Endothelial cell (in vitro differentiated cells): ENCODE measurements around the gene LCP1. TPM values are rescaled to one million over a fixed set of nuclear protein-coding genes. Genes with fewer than 3 reads are reported as not detected.

Experiments
- DNase-seq: peaks from one replicate; pipeline ENCODE4 v3.0.0; 2021; ENCODE audit warnings: low spot score
- H3K27ac Mint-ChIP-seq: one replicate; pipeline ENCODE4 v1.8.0; 2021; ENCODE audit warnings: mixed read lengths, inconsistent platforms; ENCODE audit not compliant: unreplicated experiment
- H3K27me3 Mint-ChIP-seq: one replicate; pipeline ENCODE4 v1.8.0; 2021; ENCODE audit warnings: mild to moderate bottlenecking, moderate library complexity, mixed read lengths, inconsistent platforms; ENCODE audit not compliant: unreplicated experiment
- H3K36me3 Mint-ChIP-seq: one replicate; pipeline ENCODE4 v1.8.0; 2021; ENCODE audit warnings: mild to moderate bottlenecking, low read depth, mixed read lengths, inconsistent platforms; ENCODE audit not compliant: unreplicated experiment
- H3K4me1 Mint-ChIP-seq: one replicate; pipeline ENCODE4 v1.8.0; 2021; ENCODE audit warnings: mild to moderate bottlenecking, mixed read lengths, inconsistent platforms; ENCODE audit not compliant: unreplicated experiment
- H3K4me3 Mint-ChIP-seq: one replicate; pipeline ENCODE4 v1.8.0; 2021; ENCODE audit warnings: mild to moderate bottlenecking, mixed read lengths, inconsistent platforms; ENCODE audit not compliant: unreplicated experiment
- H3K9me3 Mint-ChIP-seq: one replicate; pipeline ENCODE4 v1.8.0; 2021; ENCODE audit warnings: mixed read lengths, inconsistent platforms; ENCODE audit not compliant: unreplicated experiment
- total RNA-seq: library from RNA; stranded (reverse); fragmentation: NEBNext Ultra II Directional; extraction: Animal tissue kit (Norgen Biotek cat#: 25700); gene quantifications from one replicate; pipeline ENCODE4 v1.2.1, GENCODE V29; 2021; ENCODE audit not compliant: unreplicated experiment
- TF ChIP-seq, protein P1 (sequence below): fragments of 200-600 bp; sonication (generic); IDR thresholded peaks from one replicate; pipeline ENCODE4 v1.5.0; 2021; ENCODE audit warnings: antibody characterized with exemption; ENCODE audit not compliant: unreplicated experiment

The LCP1 gene
- total RNA-seq, 1 donor from 2014 or later: 11.9 TPM

DNA sequence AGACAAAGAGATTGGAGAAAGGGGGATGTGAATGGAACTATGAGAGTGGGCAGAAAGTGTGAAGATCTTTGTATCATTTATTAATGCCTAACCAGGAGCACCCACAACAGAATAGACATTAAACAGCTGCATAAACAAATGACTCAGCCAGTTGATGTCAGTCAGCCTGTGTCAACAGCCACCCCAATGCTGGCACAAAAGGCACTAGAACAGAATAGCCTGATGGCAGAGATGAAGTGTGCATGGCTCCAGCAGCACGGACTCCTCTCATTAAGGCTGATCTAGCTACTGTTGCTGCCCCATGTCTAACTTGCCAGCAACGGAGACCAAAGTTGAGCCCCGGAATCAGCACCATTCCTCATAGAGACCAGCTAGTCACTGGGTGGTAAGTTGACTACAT lies 85.0 kb downstream of the LCP1 start:
- TF ChIP-seq, protein P1, sequence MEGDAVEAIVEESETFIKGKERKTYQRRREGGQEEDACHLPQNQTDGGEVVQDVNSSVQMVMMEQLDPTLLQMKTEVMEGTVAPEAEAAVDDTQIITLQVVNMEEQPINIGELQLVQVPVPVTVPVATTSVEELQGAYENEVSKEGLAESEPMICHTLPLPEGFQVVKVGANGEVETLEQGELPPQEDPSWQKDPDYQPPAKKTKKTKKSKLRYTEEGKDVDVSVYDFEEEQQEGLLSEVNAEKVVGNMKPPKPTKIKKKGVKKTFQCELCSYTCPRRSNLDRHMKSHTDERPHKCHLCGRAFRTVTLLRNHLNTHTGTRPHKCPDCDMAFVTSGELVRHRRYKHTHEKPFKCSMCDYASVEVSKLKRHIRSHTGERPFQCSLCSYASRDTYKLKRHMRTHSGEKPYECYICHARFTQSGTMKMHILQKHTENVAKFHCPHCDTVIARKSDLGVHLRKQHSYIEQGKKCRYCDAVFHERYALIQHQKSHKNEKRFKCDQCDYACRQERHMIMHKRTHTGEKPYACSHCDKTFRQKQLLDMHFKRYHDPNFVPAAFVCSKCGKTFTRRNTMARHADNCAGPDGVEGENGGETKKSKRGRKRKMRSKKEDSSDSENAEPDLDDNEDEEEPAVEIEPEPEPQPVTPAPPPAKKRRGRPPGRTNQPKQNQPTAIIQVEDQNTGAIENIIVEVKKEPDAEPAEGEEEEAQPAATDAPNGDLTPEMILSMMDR: no peak
- no peaks in the 10 kb centered on the region for H3K36me3 Mint-ChIP-seq
- H3K4me3 Mint-ChIP-seq: no peak overlapping the region
- H3K27me3 Mint-ChIP-seq: peaks cover 6% of the 10 kb centered on the region
- no peak for DNase-seq
- H3K27ac Mint-ChIP-seq: no peak overlapping the region
- no peaks in the 10 kb centered on the region for H3K9me3 Mint-ChIP-seq
- H3K4me1 Mint-ChIP-seq: peaks cover 21% of the 10 kb centered on the region

DNA sequence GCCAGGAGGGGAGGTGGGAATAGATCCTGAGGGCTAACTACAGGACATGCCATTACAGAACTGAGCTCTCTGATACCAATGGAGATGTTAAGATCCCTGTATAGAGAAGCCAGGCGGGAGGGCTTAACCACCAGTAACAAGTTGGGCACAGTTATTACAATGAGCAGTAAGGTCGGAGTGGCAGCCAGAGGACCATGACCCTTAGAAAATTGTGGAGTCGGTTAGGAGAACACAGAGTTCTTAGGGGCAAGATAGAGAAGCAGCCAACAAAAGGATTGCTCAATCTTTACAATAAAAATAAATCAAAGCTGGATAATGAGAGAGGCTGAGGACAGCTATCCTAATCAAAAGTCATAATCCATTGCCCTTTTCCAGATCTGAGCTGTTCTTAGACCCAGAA lies 87.5 kb downstream of the LCP1 start:
- H3K9me3 Mint-ChIP-seq: no peaks in the 10 kb centered on the region

DNA sequence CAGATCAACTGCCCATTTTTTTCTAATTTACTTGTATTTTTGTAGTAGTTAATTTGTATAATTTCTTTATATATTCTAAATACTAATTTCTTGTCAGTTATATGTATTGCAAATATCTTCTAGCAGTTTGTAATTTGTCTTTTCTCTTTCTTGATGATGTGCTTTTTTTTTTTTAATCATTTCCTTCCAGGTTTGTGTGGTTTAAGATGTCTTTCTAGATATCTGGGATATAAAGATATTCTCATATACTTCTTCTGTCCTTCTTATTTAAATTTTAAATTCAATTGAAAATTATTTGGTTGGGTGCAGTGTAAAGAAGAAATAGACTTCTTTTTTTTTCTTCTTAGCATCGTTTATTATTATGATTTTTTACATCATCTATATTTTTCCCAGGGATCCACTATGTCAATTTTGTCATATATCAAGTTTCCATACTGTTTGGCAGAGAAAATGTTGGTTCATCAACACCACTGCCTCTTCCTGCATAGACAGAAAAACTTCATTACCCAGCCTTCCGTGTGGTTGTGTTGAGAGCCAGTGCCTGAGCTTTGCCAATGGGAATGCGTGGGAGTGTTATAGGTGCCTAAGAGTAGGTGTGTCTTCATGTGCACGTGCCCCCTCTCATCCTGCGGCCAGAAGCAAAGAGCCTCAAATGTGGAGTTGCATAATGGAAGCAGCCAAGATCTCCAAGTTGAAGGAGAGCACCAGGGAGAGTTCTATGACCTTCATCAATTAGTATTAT lies 93.0 kb downstream of the LCP1 start:
- Mint-ChIP-seq H3K27me3 (no peaks in the 10 kb centered on the region), H3K36me3 (no peaks in the 10 kb centered on the region), H3K9me3 (no peaks in the 10 kb centered on the region), H3K4me1 (no peaks in the 10 kb centered on the region), H3K27ac (no peak overlapping the region), H3K4me3 (no peak overlapping the region)
- TF ChIP-seq, protein P1: no peak
- no peak for DNase-seq

More for the DNA sequence above, 87.5 kb downstream of the LCP1 start:
- TF ChIP-seq, protein P1: no peak
- no peaks in the 10 kb centered on the region for H3K36me3 Mint-ChIP-seq
- H3K4me3 Mint-ChIP-seq: no peak overlapping the region
- H3K4me1 Mint-ChIP-seq: peaks cover 8% of the 10 kb centered on the region
- no peak overlapping the region for H3K27ac Mint-ChIP-seq
- DNase-seq: no peak
- peaks cover 6% of the 10 kb centered on the region for H3K27me3 Mint-ChIP-seq

DNA sequence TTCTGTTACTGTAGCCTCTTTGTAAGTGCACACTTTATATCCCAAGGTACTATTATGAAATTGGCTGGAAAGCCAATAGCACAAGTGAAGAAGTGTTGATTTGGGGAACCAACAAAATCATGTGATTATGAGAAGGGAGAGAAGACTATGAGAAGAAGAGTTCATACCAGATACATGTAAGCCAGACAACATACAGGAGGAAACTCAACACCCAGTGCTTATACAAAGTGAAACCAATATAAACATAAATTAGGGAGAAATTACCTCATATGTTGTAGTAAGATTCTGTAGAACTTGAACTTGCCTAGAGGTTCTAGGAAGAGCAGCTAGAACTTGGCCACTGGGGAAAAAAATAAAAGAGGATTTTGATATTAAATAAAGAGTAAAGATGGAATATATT lies 94.5 kb downstream of the LCP1 start:
- H3K36me3 Mint-ChIP-seq: no peaks in the 10 kb centered on the region
- TF ChIP-seq, protein P1: no peak
- no peak for DNase-seq
- no peaks in the 10 kb centered on the region for H3K9me3 Mint-ChIP-seq
- H3K27me3 Mint-ChIP-seq: no peaks in the 10 kb centered on the region
- no peak overlapping the region for H3K4me3 Mint-ChIP-seq
- H3K4me1 Mint-ChIP-seq: peaks cover 5% of the 10 kb centered on the region
- no peak overlapping the region for H3K27ac Mint-ChIP-seq

DNA sequence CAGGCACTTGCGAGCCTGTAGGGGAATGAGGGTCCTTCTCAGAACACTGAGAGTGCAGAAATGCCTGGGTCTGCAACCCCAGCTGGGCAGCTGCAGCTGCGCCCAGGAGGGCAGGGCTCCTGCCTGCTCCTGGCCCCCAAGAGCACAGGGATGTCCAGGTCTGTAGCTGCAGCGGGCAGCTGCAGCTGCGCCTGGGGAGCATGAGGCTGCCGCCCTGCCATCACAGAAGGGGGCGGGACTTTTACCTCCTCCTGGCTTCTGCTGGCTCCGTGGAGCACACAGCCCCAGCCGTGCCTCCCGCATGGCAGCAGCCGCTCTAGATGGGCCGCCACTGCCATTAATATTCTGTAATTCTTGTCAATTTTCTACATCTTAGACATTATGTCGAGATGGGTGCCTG lies 95.0 kb downstream of the LCP1 start:
- no peaks in the 10 kb centered on the region for H3K36me3 Mint-ChIP-seq
- no peak overlapping the region for H3K4me3 Mint-ChIP-seq
- peaks cover 8% of the 10 kb centered on the region for H3K4me1 Mint-ChIP-seq

More for the DNA sequence above, 95.0 kb downstream of the LCP1 start:
- Mint-ChIP-seq H3K27ac (no peak overlapping the region), H3K27me3 (no peaks in the 10 kb centered on the region), H3K9me3 (no peaks in the 10 kb centered on the region)
- TF ChIP-seq, protein P1: no peak
- DNase-seq: no peak
